COLO668 (cell line): Measurements from ENCODE around the gene TAAR9.

Experiments
- DNase-seq: peaks from one replicate; lab custom pipeline; 2025; ENCODE audit not compliant: unreplicated experiment; lab: John Stamatoyannopoulos, UW

The TAAR9 gene

DNA sequence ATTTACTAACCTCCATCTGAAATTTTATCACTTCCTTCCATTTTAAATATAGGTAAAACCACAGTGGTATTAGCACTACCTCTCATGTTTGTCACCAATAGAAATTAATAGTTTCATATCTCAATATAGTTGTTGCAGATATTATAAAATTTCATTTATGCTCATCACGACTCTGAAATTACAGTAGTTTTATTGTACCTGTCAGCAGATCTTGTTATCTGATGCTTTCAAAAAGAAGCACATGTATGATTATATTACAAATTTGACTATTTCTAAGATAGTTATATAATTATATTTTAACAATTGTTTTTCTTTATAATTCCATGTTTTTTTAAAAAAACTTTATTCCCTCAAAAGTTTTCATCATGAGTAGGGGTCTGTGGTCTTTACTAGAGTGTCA, 46.6 kb downstream of the TAAR9 start:
- no peak for DNase-seq

DNA sequence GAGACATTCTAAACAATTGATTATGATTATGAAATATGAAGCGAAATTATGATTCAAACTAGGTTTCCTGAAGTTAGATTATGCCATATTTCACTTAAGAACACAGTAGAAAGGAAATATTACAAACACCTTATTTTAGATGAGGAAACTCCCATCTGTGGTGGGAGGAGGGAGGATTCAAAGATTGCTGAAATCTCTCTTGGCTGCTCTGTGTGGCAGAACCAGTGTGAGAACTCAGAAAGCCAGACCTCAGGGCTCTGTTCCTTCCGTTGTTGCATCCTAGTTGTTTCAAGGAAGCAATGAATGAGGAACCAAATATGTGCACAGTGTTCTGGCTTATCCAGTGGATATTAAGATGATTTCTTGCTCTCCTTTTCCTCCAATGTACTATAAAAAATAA, 49.3 kb downstream of the TAAR9 start:
- DNase-seq = no peak
